CD14-positive monocyte (primary cell): ENCODE measurements around the gene H19. TPM values are rescaled to one million over a fixed set of nuclear protein-coding genes. Genes with fewer than 3 reads are reported as not detected.

Source experiments
- DNase-seq, 3 donors: peaks; one replicate each; pipeline ENCODE4 v3.0.0-alpha.2; 2011 to 2022
- H2AFZ ChIP-seq: 2 replicates; pipeline ENCODE4 v1.6.0; 2012; ENCODE audit warnings: mild to moderate bottlenecking, low read depth, low read length, inconsistent platforms; ENCODE audit not compliant: insufficient read depth, poor library complexity, severe bottlenecking
- H3K27ac ChIP-seq, 2 donors: 1 replicate in 1 of 2; 2 replicates in 1 of 2; pipeline ENCODE4 v1.5.1; 2012 to 2013; ENCODE audit warnings: low read length in 2 of 2, control low read depth in 1 of 2, inconsistent platforms in 1 of 2, low read depth in 1 of 2, mild to moderate bottlenecking in 1 of 2
- H3K27me3 ChIP-seq, 2 donors: one replicate each; pipeline versions ENCODE4 v1.6.0 to v1.6.1; 2011 to 2013; ENCODE audit warnings: low read length in 2 of 2; ENCODE audit not compliant: control insufficient read depth in 2 of 2, insufficient read depth in 2 of 2
- H3K36me3 ChIP-seq, 2 donors: replicated peaks in 1 of 2; 1 replicate in 1 of 2; 2 replicates in 1 of 2; pipeline versions ENCODE4 v1.5.1 to v1.6.1; 2012 to 2013; ENCODE audit warnings: low read length in 2 of 2, control low read depth in 1 of 2, inconsistent platforms in 1 of 2, mild to moderate bottlenecking in 1 of 2; ENCODE audit not compliant: insufficient read depth in 2 of 2, control insufficient read depth in 1 of 2
- H3K4me1 ChIP-seq, 2 donors: 1 replicate in 1 of 2; 2 replicates in 1 of 2; pipeline versions ENCODE4 v1.5.1 to v1.6.1; 2012 to 2013; ENCODE audit warnings: low read length in 2 of 2, control low read depth in 1 of 2, inconsistent platforms in 1 of 2, mild to moderate bottlenecking in 1 of 2, moderate library complexity in 1 of 2; ENCODE audit not compliant: insufficient read depth in 2 of 2, control insufficient read depth in 1 of 2
- H3K4me2 ChIP-seq: replicated peaks from 2 replicates; pipeline ENCODE3; 2012; ENCODE audit warnings: low read length, moderate library complexity, mild to moderate bottlenecking; ENCODE audit not compliant: poor library complexity, severe bottlenecking; ENCODE audit errors: extremely low read depth
- H3K4me3 ChIP-seq, 3 experiments: fragments of 200-600 bp in 1 of 3; sonication (generic) in 1 of 3; replicated peaks in 1 of 3; 1 replicate in 2 of 3; 2 replicates in 1 of 3; pipeline ENCODE4 v1.5.1; 2011 to 2013; ENCODE audit warnings: low read length in 3 of 3, mild to moderate bottlenecking in 3 of 3, control low read depth in 2 of 3, low read depth in 2 of 3, inconsistent platforms in 1 of 3, moderate library complexity in 1 of 3
- H3K79me2 ChIP-seq: 2 replicates; pipeline ENCODE4 v1.6.0; 2012; ENCODE audit warnings: mild to moderate bottlenecking, control low read depth, inconsistent platforms, low read length, moderate library complexity; ENCODE audit not compliant: insufficient read depth
- H3K9ac ChIP-seq: 2 replicates; pipeline ENCODE4 v1.6.0; 2017; ENCODE audit warnings: low read length, mild to moderate bottlenecking; ENCODE audit not compliant: insufficient read depth, poor library complexity, severe bottlenecking
- H3K9me3 ChIP-seq, 2 donors: replicated peaks in 1 of 2; 1 replicate in 1 of 2; 2 replicates in 1 of 2; pipeline versions ENCODE4 v1.5.1 to v1.6.1; 2012 to 2013; ENCODE audit warnings: low read length in 2 of 2, control low read depth in 1 of 2; ENCODE audit not compliant: control insufficient read depth in 1 of 2, insufficient read depth in 1 of 2
- H4K20me1 ChIP-seq: 2 replicates; pipeline ENCODE4 v1.6.0; 2012; ENCODE audit warnings: mild to moderate bottlenecking, low read length, control low read depth, moderate library complexity; ENCODE audit not compliant: insufficient read depth
- H3K27ac Mint-ChIP-seq, 7 donors: one replicate each; pipeline ENCODE4 v1.8.0; 2020; ENCODE audit warnings: mild to moderate bottlenecking in 7 of 7, mixed read lengths in 7 of 7, moderate library complexity in 6 of 7, inconsistent platforms in 2 of 7
- H3K27me3 Mint-ChIP-seq, 3 donors: one replicate each; pipeline ENCODE4 v1.8.0; 2021 to 2022; ENCODE audit warnings: low read depth in 3 of 3, mild to moderate bottlenecking in 3 of 3, mixed read lengths in 3 of 3, moderate library complexity in 3 of 3, inconsistent platforms in 1 of 3
- H3K36me3 Mint-ChIP-seq, 2 donors: one replicate each; pipeline ENCODE4 v1.8.0; 2020; ENCODE audit warnings: mixed read lengths in 2 of 2, inconsistent platforms in 1 of 2, mild to moderate bottlenecking in 1 of 2
- H3K4me1 Mint-ChIP-seq: one replicate; pipeline ENCODE4 v1.8.0; 2020; ENCODE audit warnings: mild to moderate bottlenecking, mixed read lengths
- H3K4me3 Mint-ChIP-seq, 2 donors: one replicate each; pipeline ENCODE4 v1.8.0; 2020; ENCODE audit warnings: mild to moderate bottlenecking in 2 of 2, mixed read lengths in 2 of 2, moderate library complexity in 1 of 2
- H3K9me3 Mint-ChIP-seq, 7 donors: one replicate each; pipeline ENCODE4 v1.8.0; 2020 to 2022; ENCODE audit warnings: mixed read lengths in 7 of 7, mild to moderate bottlenecking in 6 of 7, moderate library complexity in 6 of 7, inconsistent platforms in 2 of 7
- WGBS: methylation state at CpG from one replicate; pipeline ENCODE4 v1.1.5; 2013; ENCODE audit warnings: missing lambda C conversion rate; ENCODE audit not compliant: insufficient coverage; 5-methylcytosine and 5-hydroxymethylcytosine counted together
- intact Hi-C, 2 donors: fragments of 100-400 bp; cut with micrococcal nuclease; formaldehyde crosslinking; loops; one replicate each; pipeline versions ENCODE4 v1.15.0 to v1.15.1; 2023
- polyA plus RNA-seq, 3 donors: library from polyadenylated mRNA; depleted of rRNA in 1 of 3; unstranded in 2 of 3; stranded (reverse) in 1 of 3; fragments of 300-500 nt in 2 of 3; fragments of >200 nt in 1 of 3; fragmentation: Illumina TruSeq in 2 of 3; gene quantifications; 1 replicate in 2 of 3; 2 replicates in 1 of 3; pipeline ENCODE4 v1.2.3, GENCODE V29; 2012 to 2021
- TF ChIP-seq, protein P1 (sequence below): fragments of 200-600 bp; IDR thresholded peaks from one replicate; pipeline ENCODE4 v1.8.0; 2022; ENCODE audit warnings: antibody characterized with exemption, mild to moderate bottlenecking

Gene H19
- polyA plus RNA-seq, 3 donors = 0.47 TPM; not detected in 2

- Mint-ChIP-seq H3K4me1 (no peaks in the 10 kb centered on the region), H3K9me3 (no peaks in the 10 kb centered on the region), H3K4me3 (no peak overlapping the region), H3K27me3 (peaks cover 0 to 2% (median 0%) of the 10 kb centered on the region in 3 donors), H3K27ac (no peak overlapping the region), H3K36me3 (no peaks in the 10 kb centered on the region)
- Histone ChIP-seq H3K36me3 (no peaks in the 10 kb centered on the region), H3K27me3 (no peaks in the 10 kb centered on the region), H3K79me2 (no peaks in the 10 kb centered on the region), H3K4me2 (no peak overlapping the region), H3K4me3 (no peak overlapping the region), H3K27ac (no peak overlapping the region), H3K4me1 (no peaks in the 10 kb centered on the region), H3K9ac (no peak overlapping the region), H2AFZ (no peak overlapping the region), H4K20me1 (no peaks in the 10 kb centered on the region), H3K9me3 (no peaks in the 10 kb centered on the region)
- intact Hi-C loops = no loop called here
- TF ChIP-seq, protein P1, sequence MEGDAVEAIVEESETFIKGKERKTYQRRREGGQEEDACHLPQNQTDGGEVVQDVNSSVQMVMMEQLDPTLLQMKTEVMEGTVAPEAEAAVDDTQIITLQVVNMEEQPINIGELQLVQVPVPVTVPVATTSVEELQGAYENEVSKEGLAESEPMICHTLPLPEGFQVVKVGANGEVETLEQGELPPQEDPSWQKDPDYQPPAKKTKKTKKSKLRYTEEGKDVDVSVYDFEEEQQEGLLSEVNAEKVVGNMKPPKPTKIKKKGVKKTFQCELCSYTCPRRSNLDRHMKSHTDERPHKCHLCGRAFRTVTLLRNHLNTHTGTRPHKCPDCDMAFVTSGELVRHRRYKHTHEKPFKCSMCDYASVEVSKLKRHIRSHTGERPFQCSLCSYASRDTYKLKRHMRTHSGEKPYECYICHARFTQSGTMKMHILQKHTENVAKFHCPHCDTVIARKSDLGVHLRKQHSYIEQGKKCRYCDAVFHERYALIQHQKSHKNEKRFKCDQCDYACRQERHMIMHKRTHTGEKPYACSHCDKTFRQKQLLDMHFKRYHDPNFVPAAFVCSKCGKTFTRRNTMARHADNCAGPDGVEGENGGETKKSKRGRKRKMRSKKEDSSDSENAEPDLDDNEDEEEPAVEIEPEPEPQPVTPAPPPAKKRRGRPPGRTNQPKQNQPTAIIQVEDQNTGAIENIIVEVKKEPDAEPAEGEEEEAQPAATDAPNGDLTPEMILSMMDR = no peak
- no peak for DNase-seq
- WGBS = no CpG with 5 or more reads among the region's 18 CpGs
Observed at GRCh38 chr11:1966531-1966930, 31.1 kb downstream of the H19 start.

DNA sequence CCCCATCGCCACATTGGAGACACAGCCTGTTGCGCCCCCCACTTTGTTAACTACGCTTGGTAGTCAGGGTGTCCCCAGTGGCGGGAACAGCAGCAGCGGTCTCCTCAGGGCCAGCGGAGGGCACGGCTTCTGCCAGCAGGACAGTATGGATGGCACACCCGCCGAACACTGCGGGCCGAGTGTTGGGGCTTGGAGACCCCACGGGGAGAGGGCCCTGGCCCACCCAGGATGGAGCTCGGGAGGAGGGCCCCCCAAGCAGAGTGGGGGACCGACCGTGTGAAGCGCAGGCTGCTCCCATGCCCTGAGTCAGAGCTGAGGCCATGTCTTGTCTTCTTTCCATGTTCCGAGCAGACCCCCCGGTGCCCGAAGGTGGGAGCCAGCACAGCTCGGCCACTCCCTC is 32.7 kb downstream of the H19 start:
- H3K4me3 Mint-ChIP-seq = no peak overlapping the region
- Histone ChIP-seq H3K4me2 (no peak overlapping the region), H3K79me2 (no peaks in the 10 kb centered on the region), H3K9me3 (no peaks in the 10 kb centered on the region), H3K27me3 (no peaks in the 10 kb centered on the region), H3K4me3 (no peak overlapping the region), H3K9ac (no peak overlapping the region), H3K36me3 (no peaks in the 10 kb centered on the region), H2AFZ (no peak overlapping the region), H4K20me1 (no peaks in the 10 kb centered on the region), H3K27ac (no peak overlapping the region), H3K4me1 (no peaks in the 10 kb centered on the region)
- H3K27ac Mint-ChIP-seq = no peak overlapping the region
- DNase-seq = no peak
- H3K4me1 Mint-ChIP-seq = no peaks in the 10 kb centered on the region
- no CpG with 5 or more reads among the region's 20 CpGs for WGBS
- H3K36me3 Mint-ChIP-seq = no peaks in the 10 kb centered on the region
- TF ChIP-seq, protein P1 = no peak
- H3K9me3 Mint-ChIP-seq = no peaks in the 10 kb centered on the region
- H3K27me3 Mint-ChIP-seq = no peaks in the 10 kb centered on the region
- intact Hi-C loops = no loop called here
